Measurements from ENCODE around the gene TEX11. TPM values are rescaled to one million over a fixed set of nuclear protein-coding genes. Genes with fewer than 3 reads are reported as not detected.

Gene TEX11
- total RNA-seq, 2 experiments from 2014 or later, result not detected

GRCh38 chrX:70479922-70480659 is 428.4 kb downstream of the TEX11 start:
- intact Hi-C loops (cut with micrococcal nuclease; ENCODE audit: unreplicated experiment), result no loop called here
- no peaks in the 10 kb centered on the region for H3K4me1 ChIP-seq (ENCODE audit: insufficient read depth, low read length, poor library complexity, severe bottlenecking)
- TF ChIP-seq EZH2phosphoT487 (IDR thresholded peaks at IDR 0.05; ENCODE audit: borderline replicate concordance, low read depth, low read length), result no peak
- TF ChIP-seq CTCF (conservative IDR thresholded peaks at IDR 0.05; ENCODE audit: low read length), result no peak
- H3K4me3 ChIP-seq (ENCODE audit: low read depth, low read length, poor library complexity, severe bottlenecking), result no peak overlapping the region
- no peaks in the 10 kb centered on the region for H3K79me2 ChIP-seq (ENCODE audit: insufficient read depth, low read depth, low read length)
- no TSS peak for BruUV-seq (replicated peaks)
- H3K9me3 ChIP-seq (ENCODE audit: low read length), result no peaks in the 10 kb centered on the region
- H3K9me2 ChIP-seq (ENCODE audit: insufficient read depth, low read length), result no peaks in the 10 kb centered on the region
- no peaks in the 10 kb centered on the region for H3K36me3 ChIP-seq (ENCODE audit: insufficient read depth, low read length)
- H2AFZ ChIP-seq (ENCODE audit: low read length), result no peak overlapping the region
- no peak overlapping the region for H3K27ac ChIP-seq (ENCODE audit: low read depth, low read length, poor library complexity, severe bottlenecking)
- CTCF ChIA-PET (ENCODE audit: unreplicated experiment), result no interaction called here
- no peak overlapping the region for H3K4me2 ChIP-seq (ENCODE audit: low read length)
- DNase-seq (ENCODE audit: low spot score), result no peak
- no peaks in the 10 kb centered on the region for H4K20me1 ChIP-seq (ENCODE audit: insufficient read depth, low read length)
- POLR2A ChIA-PET, result no interaction called here

GRCh38 chrX:70479247-70479921 is 429.1 kb downstream of the TEX11 start:
- Histone ChIP-seq H3K4me2 (ENCODE audit: low read length) (no peak overlapping the region), H3K4me1 (ENCODE audit: insufficient read depth, low read length, poor library complexity, severe bottlenecking) (no peaks in the 10 kb centered on the region), H2AFZ (ENCODE audit: low read length) (no peak overlapping the region), H3K4me3 (ENCODE audit: low read depth, low read length, poor library complexity, severe bottlenecking) (no peak overlapping the region), H3K79me2 (ENCODE audit: insufficient read depth, low read depth, low read length) (no peaks in the 10 kb centered on the region), H3K9me2 (ENCODE audit: insufficient read depth, low read length) (no peaks in the 10 kb centered on the region), H3K9me3 (ENCODE audit: low read length) (no peaks in the 10 kb centered on the region), H3K27ac (ENCODE audit: low read depth, low read length, poor library complexity, severe bottlenecking) (no peak overlapping the region), H4K20me1 (ENCODE audit: insufficient read depth, low read length) (no peaks in the 10 kb centered on the region), H3K36me3 (ENCODE audit: insufficient read depth, low read length) (no peaks in the 10 kb centered on the region)
- no peak for DNase-seq (ENCODE audit: low spot score)
- BruUV-seq (replicated peaks), result no TSS peak
- TF ChIP-seq CTCF (conservative IDR thresholded peaks at IDR 0.05; ENCODE audit: low read length) (no peak), EZH2phosphoT487 (IDR thresholded peaks at IDR 0.05; ENCODE audit: borderline replicate concordance, low read depth, low read length) (no peak)
- intact Hi-C loops (cut with micrococcal nuclease; ENCODE audit: unreplicated experiment), result no loop called here
- ChIA-PET CTCF (ENCODE audit: unreplicated experiment) (no interaction called here), POLR2A (no interaction called here)

Small RNA genes within 50 kb of the gene (small RNA-seq; reads per million reads assigned to genes)
- not detected for gene SNORD3E

Other genes starting within 250 kb of the TEX11 start
- gene SLC7A3, start 22.4 kb upstream of the TEX11 start, total RNA-seq (2014; rRNA removed; shearing (Covaris generic)), result not detected in 2 replicates
- gene SLC7A3, start 22.4 kb upstream of the TEX11 start, total RNA-seq (2022), result not detected in 2 replicates
- gene SNX12, start 159.6 kb upstream of the TEX11 start, total RNA-seq (2014; rRNA removed; shearing (Covaris generic)), result 21.3 and 24.8 TPM in 2 replicates
- 27.4 and 28.7 TPM in 2 replicates for gene SNX12, start 159.6 kb upstream of the TEX11 start, total RNA-seq (2022)
- gene FOXO4, start 187.1 kb upstream of the TEX11 start, total RNA-seq (2014; rRNA removed; shearing (Covaris generic)), result 3.8 and 6.7 TPM in 2 replicates
- gene FOXO4, start 187.1 kb upstream of the TEX11 start, total RNA-seq (2022), result 12.1 and 12.8 TPM in 2 replicates
- gene CXorf65, start 198.0 kb upstream of the TEX11 start, total RNA-seq (2014; rRNA removed; shearing (Covaris generic)), result 1.1 and 3.2 TPM in 2 replicates
- 1.8 and 5.1 TPM in 2 replicates for gene CXorf65, start 198.0 kb upstream of the TEX11 start, total RNA-seq (2022)
- gene IL2RG, start 202.9 kb upstream of the TEX11 start, total RNA-seq (2014; rRNA removed; shearing (Covaris generic)), result 20.5 and 21.5 TPM in 2 replicates
- 33.3 and 33.6 TPM in 2 replicates for gene IL2RG, start 202.9 kb upstream of the TEX11 start, total RNA-seq (2022)
- 20.5 and 23.1 TPM in 2 replicates for gene MED12, start 209.9 kb upstream of the TEX11 start, total RNA-seq (2014; rRNA removed; shearing (Covaris generic))
- 31.1 and 38.8 TPM in 2 replicates for gene MED12, start 209.9 kb upstream of the TEX11 start, total RNA-seq (2022)
- 0.51 and 0.57 TPM in 2 replicates for gene NLGN3, start 236.1 kb upstream of the TEX11 start, total RNA-seq (2014; rRNA removed; shearing (Covaris generic))
- gene NLGN3, start 236.1 kb upstream of the TEX11 start, total RNA-seq (2022), result 1.3 and 1.7 TPM in 2 replicates